Osteocyte (in vitro differentiated cells): Measurements from ENCODE around the gene ZBTB7B. TPM values are rescaled to one million over a fixed set of nuclear protein-coding genes. Genes with fewer than 3 reads are reported as not detected.

Experiments used
- DNase-seq: peaks from one replicate; pipeline ENCODE4 v3.0.0; 2021; ENCODE audit warnings: mixed read lengths; ENCODE audit not compliant: unreplicated experiment; ENCODE audit errors: extremely low spot score
- H3K27ac Mint-ChIP-seq: one replicate; pipeline ENCODE4 v1.8.0; 2021; ENCODE audit warnings: mild to moderate bottlenecking, mixed read lengths; ENCODE audit not compliant: unreplicated experiment
- H3K27me3 Mint-ChIP-seq: one replicate; pipeline ENCODE4 v1.8.0; 2021; ENCODE audit warnings: mixed read lengths; ENCODE audit not compliant: unreplicated experiment
- H3K36me3 Mint-ChIP-seq: one replicate; pipeline ENCODE4 v1.8.0; 2021; ENCODE audit warnings: mixed read lengths; ENCODE audit not compliant: unreplicated experiment
- H3K4me1 Mint-ChIP-seq: one replicate; pipeline ENCODE4 v1.8.0; 2021; ENCODE audit warnings: mixed read lengths; ENCODE audit not compliant: unreplicated experiment
- H3K4me3 Mint-ChIP-seq: one replicate; pipeline ENCODE4 v1.8.0; 2021; ENCODE audit warnings: mild to moderate bottlenecking, moderate library complexity, mixed read lengths; ENCODE audit not compliant: unreplicated experiment
- H3K9me3 Mint-ChIP-seq: one replicate; pipeline ENCODE4 v1.8.0; 2021; ENCODE audit warnings: mixed read lengths; ENCODE audit not compliant: unreplicated experiment
- total RNA-seq: library from RNA; stranded (reverse); gene quantifications from 2 replicates; pipeline ENCODE4 v1.2.1, GENCODE V29; 2021
- TF ChIP-seq, protein P1 (sequence below): fragments of 200-600 bp; sonication (generic); IDR thresholded peaks from 2 replicates; pipeline ENCODE4 v1.5.0; 2021; ENCODE audit warnings: antibody characterized with exemption, mild to moderate bottlenecking, moderate library complexity

ZBTB7B gene
- total RNA-seq, 1 donor from 2014 or later = 37.8 TPM

DNA sequence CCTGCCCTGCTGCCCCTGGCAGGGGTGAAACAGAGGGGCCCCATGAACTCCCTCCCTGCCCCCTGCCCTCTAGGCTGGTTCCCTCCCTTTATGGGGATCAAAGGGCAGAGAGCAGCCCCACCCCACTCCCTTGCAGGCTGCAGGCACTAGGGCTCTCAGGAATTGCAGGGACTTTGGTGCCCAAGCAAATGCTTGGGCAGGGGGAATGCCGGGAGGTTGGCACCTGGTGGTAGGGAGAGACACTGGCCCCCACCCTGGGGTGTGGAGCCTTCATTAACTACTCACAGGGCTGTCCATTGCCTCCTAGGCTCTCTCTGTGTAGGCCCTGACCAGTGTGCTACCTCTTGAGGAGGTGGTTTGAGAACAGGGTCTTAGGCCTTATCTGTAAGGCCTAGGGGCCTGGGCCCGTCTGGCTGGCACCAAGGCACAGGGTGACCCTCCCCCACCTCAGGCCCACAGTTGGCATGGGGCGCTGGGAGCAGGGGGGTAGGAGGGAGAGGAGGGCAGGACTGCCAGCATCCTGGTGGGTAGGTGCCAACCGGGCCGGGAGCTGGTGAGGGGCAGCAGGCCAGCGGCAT is 4.7 kb downstream of the ZBTB7B start:
- TF ChIP-seq, protein P1, sequence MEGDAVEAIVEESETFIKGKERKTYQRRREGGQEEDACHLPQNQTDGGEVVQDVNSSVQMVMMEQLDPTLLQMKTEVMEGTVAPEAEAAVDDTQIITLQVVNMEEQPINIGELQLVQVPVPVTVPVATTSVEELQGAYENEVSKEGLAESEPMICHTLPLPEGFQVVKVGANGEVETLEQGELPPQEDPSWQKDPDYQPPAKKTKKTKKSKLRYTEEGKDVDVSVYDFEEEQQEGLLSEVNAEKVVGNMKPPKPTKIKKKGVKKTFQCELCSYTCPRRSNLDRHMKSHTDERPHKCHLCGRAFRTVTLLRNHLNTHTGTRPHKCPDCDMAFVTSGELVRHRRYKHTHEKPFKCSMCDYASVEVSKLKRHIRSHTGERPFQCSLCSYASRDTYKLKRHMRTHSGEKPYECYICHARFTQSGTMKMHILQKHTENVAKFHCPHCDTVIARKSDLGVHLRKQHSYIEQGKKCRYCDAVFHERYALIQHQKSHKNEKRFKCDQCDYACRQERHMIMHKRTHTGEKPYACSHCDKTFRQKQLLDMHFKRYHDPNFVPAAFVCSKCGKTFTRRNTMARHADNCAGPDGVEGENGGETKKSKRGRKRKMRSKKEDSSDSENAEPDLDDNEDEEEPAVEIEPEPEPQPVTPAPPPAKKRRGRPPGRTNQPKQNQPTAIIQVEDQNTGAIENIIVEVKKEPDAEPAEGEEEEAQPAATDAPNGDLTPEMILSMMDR = no peak
- Mint-ChIP-seq H3K27ac (no peak overlapping the region), H3K4me1 (peaks cover 29% of the 10 kb centered on the region), H3K27me3 (no peaks in the 10 kb centered on the region), H3K4me3 (no peak overlapping the region), H3K9me3 (no peaks in the 10 kb centered on the region), H3K36me3 (peaks cover 2% of the 10 kb centered on the region)
- DNase-seq = no peak

DNA sequence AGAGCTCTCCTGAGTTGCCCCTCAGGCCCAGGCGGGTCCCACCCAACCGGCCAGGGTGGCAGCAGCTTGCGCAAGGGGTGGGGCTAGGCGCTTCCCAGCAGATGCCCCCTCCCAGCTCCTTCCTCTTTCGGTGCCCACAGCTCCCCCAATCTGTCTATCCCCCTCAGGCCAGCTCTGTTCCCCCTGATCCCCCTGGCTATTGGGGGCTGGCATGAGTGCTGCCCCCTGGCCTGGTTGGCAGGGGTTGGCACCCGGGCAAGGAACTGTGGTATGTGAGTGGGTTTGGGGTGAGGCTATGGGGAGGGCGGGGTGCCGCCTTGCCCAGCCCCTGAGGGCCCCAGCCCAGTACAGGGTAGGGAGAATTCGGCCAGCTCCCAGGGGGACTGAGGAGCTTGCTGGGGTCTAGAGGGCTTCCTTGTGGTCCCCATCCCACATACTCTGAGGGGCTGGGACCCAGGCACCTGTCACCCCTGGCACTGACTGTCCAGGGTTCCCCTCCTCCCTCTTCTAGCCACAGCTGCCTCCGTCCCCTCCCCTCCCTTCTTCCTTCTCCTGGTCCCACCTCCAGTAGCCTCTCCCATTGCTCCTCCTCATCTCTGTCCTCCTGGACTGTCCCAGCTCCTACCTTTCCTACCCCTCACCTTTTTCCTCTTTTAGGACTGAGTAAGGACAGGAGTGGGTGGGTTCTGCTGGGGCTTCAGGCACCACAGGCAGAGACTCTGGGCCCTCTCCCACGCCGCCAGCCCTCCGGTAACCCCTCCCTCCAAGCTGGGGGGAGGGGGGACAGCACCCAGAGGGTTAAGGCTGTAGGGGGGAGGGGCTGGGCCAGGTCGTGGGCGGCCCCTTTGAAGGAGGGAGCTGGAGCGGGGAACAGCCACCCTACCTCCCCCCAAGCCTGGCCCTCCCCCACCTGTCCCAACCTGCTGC is 5.7 kb downstream of the ZBTB7B start:
- H3K27ac Mint-ChIP-seq = no peak overlapping the region
- DNase-seq = no peak
- TF ChIP-seq, protein P1 = no peak
- no peaks in the 10 kb centered on the region for H3K27me3 Mint-ChIP-seq
- H3K36me3 Mint-ChIP-seq = peaks cover 2% of the 10 kb centered on the region
- no peak overlapping the region for H3K4me3 Mint-ChIP-seq
- no peaks in the 10 kb centered on the region for H3K9me3 Mint-ChIP-seq
- peaks cover 31% of the 10 kb centered on the region for H3K4me1 Mint-ChIP-seq

DNA sequence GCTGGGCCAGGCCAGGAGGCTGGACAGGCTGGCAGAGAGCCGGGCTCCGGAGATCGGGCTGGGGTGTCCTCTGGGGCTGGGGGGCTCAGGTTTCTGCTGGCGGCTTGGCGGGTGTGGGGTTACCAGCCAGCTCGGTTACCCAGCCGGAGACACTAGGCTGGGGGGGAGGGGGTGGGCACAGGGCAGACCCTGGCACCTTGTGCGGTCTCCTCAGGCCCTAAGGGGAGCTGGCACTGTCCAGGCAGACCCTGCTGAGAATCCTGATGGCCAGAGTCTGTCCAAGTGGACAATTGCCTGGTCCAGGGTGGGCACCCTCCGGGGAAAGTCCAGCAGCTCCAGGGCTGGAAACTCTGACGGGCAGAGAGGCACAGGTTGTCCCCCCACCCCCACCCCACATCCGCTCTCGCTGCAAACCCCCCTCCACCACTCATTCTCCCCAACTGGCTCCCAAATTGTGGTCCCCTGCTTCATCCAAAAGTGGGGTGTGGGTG is 6.7 kb downstream of the ZBTB7B start:
- H3K36me3 Mint-ChIP-seq = peaks cover 2% of the 10 kb centered on the region
- no peak overlapping the region for H3K4me3 Mint-ChIP-seq
- H3K4me1 Mint-ChIP-seq = peaks cover 26% of the 10 kb centered on the region
- no peak for DNase-seq
- TF ChIP-seq, protein P1 = no peak
- H3K27me3 Mint-ChIP-seq = no peaks in the 10 kb centered on the region
- H3K27ac Mint-ChIP-seq = no peak overlapping the region
- no peaks in the 10 kb centered on the region for H3K9me3 Mint-ChIP-seq

DNA sequence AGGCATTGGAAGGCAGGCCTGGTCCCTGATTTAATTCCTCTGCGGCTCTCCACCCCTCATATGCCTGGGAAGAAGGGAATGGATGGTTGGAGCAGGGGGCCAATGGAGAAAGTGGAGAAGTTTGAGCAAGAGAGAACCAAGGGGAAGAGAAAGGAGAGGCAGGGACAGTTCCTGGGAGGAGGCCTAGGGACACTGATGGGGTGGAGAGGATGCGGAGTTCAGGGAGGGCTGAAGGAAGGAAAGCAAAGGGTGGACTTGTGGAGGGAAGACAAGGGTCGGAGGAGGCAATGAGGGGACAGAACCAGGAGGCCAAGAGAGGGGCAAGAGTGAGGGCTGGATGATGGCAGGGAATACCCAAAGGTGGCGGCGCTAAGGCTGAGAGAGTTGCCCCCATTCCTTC is 7.1 kb downstream of the ZBTB7B start:
- Mint-ChIP-seq H3K4me1 (peaks cover 21% of the 10 kb centered on the region), H3K4me3 (no peak overlapping the region), H3K27ac (no peak overlapping the region), H3K9me3 (no peaks in the 10 kb centered on the region), H3K27me3 (no peaks in the 10 kb centered on the region), H3K36me3 (peaks cover 2% of the 10 kb centered on the region)
- TF ChIP-seq, protein P1 = no peak
- no peak for DNase-seq
